ENCODE results near the gene PMAIP1.

Gene PMAIP1

DNA sequence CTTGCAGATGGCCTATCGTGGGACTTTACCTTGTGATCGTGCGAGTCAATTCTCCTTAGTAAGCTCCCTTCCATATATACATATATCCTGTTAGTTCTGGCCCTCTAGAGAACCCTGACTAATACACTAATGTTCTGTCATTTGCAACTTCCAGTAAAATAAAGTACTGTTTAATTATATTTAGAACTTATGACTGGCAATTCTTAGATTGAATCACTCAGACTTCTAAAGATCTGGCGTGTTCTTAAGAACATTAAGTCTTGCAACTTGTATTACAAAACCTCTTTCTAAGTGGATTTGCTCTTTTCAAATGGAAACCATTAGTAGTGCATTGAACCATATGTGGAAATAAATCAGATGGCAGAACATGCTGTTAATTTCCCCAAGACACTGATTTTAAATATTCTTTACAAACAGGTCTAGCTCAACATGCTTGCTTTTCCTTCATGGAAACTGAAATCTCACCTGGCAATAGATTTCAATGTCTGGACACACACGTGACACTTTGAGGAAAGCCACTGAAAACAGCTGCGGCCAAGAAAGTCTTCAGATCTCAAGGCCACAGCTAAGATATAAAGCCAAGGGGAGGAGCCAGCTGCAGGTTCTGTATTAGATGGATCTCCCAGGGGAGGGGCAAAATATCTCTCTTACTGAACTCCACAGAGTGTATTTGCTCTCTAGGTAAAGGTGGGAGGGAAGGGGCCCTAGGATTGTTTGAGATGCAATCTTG, 50.6 kb downstream of the PMAIP1 start:
- Histone ChIP-seq H3K36me3 (ENCODE audit: control insufficient read depth in 4 of 4, insufficient read depth in 4 of 4, low read length in 3 of 4) (no peaks in the 10 kb centered on the region), H3K4me1 (ENCODE audit: control extremely low read depth in 1 of 4, control insufficient read depth in 4 of 4, insufficient read depth in 4 of 4, low read length in 3 of 4) (peaks cover 3 to 15% (median 5%) of the 10 kb centered on the region in 4 experiments), H3K9me3 (ENCODE audit: control extremely low read depth in 1 of 5, control insufficient read depth in 4 of 5, insufficient read depth in 2 of 5, low read depth in 1 of 5, low read length in 4 of 5) (no peaks in the 10 kb centered on the region), H3K27me3 (replicated peaks in 2 of 5; ENCODE audit: control insufficient read depth in 4 of 5, insufficient read depth in 5 of 5, low read length in 4 of 5) (no peaks in the 10 kb centered on the region), H3K4me3 (ENCODE audit: control insufficient read depth in 1 of 7, extremely low read depth in 1 of 7, insufficient read depth in 4 of 7, low read depth in 2 of 7, low read length in 6 of 7) (no peak overlapping the region), H3K27ac (ENCODE audit: insufficient read depth in 1 of 2, low read depth in 1 of 2, low read length in 2 of 2, poor library complexity in 1 of 2, severe bottlenecking in 2 of 2) (no peak overlapping the region)
- WGBS (ENCODE audit: insufficient coverage): 94% methylated on average over 6 of the region's 6 CpGs
- ChIA-PET CTCF (no interaction called here), POLR2A (no interaction called here)
- no peak for DNase-seq

DNA sequence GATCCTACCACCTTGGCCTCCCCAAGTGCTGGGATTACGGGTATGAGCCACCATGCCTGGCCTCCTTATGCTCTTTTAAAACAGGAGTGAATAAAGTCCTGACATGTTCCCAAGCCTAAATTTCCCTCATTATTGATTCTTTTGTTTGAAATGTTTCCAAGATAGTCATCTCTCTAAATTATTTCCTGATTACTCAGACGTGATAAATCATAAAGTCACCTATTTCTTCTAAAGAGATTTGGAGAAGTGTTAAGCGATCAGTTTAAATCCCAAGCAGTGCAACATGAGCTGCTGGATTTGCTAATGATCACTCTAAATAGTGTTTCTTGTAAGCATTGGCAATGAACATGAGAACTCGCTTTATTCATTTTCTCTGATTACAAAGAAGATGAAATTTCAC, 51.8 kb downstream of the PMAIP1 start:
- POLR2A ChIA-PET: no interaction called here
- Histone ChIP-seq H3K27me3 (replicated peaks in 2 of 5; ENCODE audit: control insufficient read depth in 4 of 5, insufficient read depth in 5 of 5, low read length in 4 of 5) (no peaks in the 10 kb centered on the region), H3K36me3 (ENCODE audit: control insufficient read depth in 4 of 4, insufficient read depth in 4 of 4, low read length in 3 of 4) (no peaks in the 10 kb centered on the region), H3K4me3 (ENCODE audit: control insufficient read depth in 1 of 7, extremely low read depth in 1 of 7, insufficient read depth in 4 of 7, low read depth in 2 of 7, low read length in 6 of 7) (no peak overlapping the region), H3K4me1 (ENCODE audit: control extremely low read depth in 1 of 4, control insufficient read depth in 4 of 4, insufficient read depth in 4 of 4, low read length in 3 of 4) (peaks cover 3 to 15% (median 5%) of the 10 kb centered on the region in 4 experiments), H3K9me3 (ENCODE audit: control extremely low read depth in 1 of 5, control insufficient read depth in 4 of 5, insufficient read depth in 2 of 5, low read depth in 1 of 5, low read length in 4 of 5) (no peaks in the 10 kb centered on the region), H3K27ac (ENCODE audit: insufficient read depth in 1 of 2, low read depth in 1 of 2, low read length in 2 of 2, poor library complexity in 1 of 2, severe bottlenecking in 2 of 2) (no peak overlapping the region)
- CTCF ChIA-PET: interaction anchor here (1.0 kb wide), 1 partner anchor 37 kb away, joined by 3 read pairs; no protein-coding TSS in a partner anchor
- WGBS (ENCODE audit: insufficient coverage): 100% methylated on average over 2 of the region's 4 CpGs
- no peak for DNase-seq

DNA sequence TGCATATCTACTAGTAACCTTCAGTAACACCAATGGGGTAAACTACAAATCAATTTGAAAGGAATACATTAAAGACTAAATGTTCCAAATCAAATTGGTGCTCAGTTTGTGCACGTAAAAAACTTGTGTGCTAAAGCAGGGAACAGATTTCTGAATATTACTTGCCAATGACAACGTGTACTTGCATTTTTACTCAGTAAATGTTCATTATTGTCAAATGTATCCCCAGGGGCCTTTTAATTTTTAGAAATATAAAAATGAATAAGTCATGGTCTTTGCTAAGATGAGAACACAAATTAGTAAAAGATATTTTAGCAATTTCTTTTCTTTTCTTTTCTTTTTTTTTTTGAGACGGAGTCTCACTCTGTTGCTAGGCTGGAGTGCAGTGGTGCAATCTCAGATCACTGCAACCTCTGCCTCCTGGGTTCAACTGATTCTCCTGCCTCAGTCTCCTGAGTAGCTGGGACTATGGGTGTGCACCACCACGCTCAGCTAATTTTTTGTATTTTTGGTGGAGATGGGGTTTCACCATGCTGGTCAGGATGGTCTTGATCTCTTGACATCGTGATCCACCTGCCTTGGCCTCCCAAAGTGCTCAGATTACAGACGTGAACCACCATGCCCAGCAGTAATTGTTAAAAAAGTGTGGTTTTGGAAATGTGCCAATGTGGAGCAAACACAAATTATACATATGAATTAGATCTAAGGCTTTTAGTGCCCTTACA, 52.6 kb downstream of the PMAIP1 start:
- H3K9me3 ChIP-seq (ENCODE audit: control extremely low read depth in 1 of 5, control insufficient read depth in 4 of 5, insufficient read depth in 2 of 5, low read depth in 1 of 5, low read length in 4 of 5): no peaks in the 10 kb centered on the region
- no peaks in the 10 kb centered on the region for H3K36me3 ChIP-seq (ENCODE audit: control insufficient read depth in 4 of 4, insufficient read depth in 4 of 4, low read length in 3 of 4)
- no peak for DNase-seq
- peaks cover 3 to 19% (median 8%) of the 10 kb centered on the region in 4 experiments for H3K4me1 ChIP-seq (ENCODE audit: control extremely low read depth in 1 of 4, control insufficient read depth in 4 of 4, insufficient read depth in 4 of 4, low read length in 3 of 4)
- H3K27ac ChIP-seq (ENCODE audit: insufficient read depth in 1 of 2, low read depth in 1 of 2, low read length in 2 of 2, poor library complexity in 1 of 2, severe bottlenecking in 2 of 2): no peak overlapping the region
- no peak overlapping the region for H3K4me3 ChIP-seq (ENCODE audit: control insufficient read depth in 1 of 7, extremely low read depth in 1 of 7, insufficient read depth in 4 of 7, low read depth in 2 of 7, low read length in 6 of 7)
- WGBS (ENCODE audit: insufficient coverage): 100% methylated on average over 2 of the region's 6 CpGs
- CTCF ChIA-PET: interaction anchor here (1.0 to 1.9 kb wide), 2 partner anchors 14 to 36 kb away, joined by 3 to 5 read pairs; no protein-coding TSS in a partner anchor
- POLR2A ChIA-PET: no interaction called here
- H3K27me3 ChIP-seq (replicated peaks in 2 of 5; ENCODE audit: control insufficient read depth in 4 of 5, insufficient read depth in 5 of 5, low read length in 4 of 5): no peaks in the 10 kb centered on the region
